GM19463 (cell line): ENCODE results near the gene ACP6.

Source experiments
- ATAC-seq: cut with Tn5 transposase; IDR thresholded peaks from one replicate; pipeline ENCODE4 v1.9.1; 2021; ENCODE audit warnings: mild to moderate bottlenecking, moderate library complexity; ENCODE audit not compliant: unreplicated experiment

ACP6 gene

DNA sequence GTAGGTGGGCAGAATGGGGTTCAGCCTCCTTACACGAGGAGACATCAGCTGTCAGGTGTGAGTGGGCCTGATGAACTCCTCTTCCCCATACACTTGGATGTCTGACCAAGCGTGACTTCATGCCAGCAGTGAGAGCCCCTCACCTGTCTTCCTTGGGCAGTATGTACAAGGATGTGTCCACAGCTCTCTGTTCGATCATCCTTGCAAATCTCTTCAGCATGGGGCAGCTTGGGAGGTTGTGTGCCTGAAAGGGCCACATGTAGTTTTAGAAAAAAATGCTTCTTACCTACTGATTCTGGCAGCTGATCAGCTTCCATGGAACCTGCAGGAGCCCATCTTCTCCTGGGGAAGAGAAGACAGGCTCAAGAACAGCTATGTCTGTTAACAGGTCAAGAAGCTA is 18.0 kb downstream of the ACP6 start:
- no peak for ATAC-seq

GRCh38 chr1:147651466-147651865 is 18.9 kb downstream of the ACP6 start:
- no peak for ATAC-seq

DNA sequence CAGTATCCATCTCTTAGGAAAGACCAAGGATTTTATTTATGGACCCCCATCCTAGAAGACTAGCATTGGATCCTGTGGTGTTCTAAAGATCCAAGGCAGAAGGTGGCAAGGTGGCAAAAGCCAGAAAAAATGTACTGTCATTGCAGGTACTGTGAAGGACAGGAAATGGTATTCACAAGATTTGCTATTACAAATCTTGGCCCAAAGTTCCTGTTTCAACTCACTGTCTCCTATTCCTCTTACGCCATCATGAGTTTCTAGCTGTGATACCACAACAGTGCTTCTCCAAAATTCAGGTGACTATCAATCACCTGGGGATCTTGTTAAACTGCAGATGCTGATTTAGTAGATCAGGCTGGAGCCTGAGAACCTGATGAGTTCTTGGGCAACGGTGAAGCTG is 21.4 kb downstream of the ACP6 start:
- no peak for ATAC-seq

DNA sequence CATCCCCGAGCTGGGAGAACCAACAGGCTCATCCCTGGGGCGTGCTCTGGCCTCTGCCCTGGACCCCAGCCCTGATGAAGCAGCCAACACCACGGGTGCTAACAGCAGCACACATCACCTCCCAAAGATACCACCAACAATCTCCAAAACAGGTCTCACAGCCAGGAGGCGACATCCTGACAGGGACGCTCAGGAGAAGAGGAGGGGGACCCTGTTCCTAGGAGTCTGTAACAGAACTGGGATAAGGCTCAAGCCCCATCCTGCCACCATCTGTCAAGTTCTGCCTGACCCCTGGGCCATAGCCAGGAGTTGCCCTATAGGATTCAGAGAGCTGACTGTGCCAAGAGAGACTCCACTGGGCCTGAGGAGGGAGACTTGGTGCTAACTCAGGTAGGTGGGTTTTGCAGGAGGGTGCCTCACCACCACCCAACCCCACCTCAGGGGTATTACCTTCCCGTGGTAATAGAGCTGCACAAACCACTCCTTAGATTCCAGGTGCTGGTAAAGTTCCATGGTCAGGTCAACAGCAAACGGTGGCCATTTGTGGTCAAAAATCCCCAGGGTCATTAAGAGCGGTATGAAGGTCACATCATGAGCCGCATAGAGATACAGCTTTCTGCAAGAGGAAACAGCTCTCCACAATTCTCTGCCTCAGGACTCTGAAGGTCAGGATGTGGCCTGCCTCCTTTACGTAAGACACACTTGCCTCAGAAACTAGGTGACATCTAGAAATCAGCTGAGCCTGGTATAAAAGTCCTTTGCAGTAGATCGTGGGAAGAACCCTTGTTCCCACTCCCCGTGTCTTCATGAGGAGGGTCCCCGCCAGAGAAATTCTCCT is 22.3 kb downstream of the ACP6 start:
- ATAC-seq, result peak; percentile 57

- ATAC-seq, result no peak
Measured at GRCh38 chr1:147643974-147644373, 26.4 kb downstream of the ACP6 start.

DNA sequence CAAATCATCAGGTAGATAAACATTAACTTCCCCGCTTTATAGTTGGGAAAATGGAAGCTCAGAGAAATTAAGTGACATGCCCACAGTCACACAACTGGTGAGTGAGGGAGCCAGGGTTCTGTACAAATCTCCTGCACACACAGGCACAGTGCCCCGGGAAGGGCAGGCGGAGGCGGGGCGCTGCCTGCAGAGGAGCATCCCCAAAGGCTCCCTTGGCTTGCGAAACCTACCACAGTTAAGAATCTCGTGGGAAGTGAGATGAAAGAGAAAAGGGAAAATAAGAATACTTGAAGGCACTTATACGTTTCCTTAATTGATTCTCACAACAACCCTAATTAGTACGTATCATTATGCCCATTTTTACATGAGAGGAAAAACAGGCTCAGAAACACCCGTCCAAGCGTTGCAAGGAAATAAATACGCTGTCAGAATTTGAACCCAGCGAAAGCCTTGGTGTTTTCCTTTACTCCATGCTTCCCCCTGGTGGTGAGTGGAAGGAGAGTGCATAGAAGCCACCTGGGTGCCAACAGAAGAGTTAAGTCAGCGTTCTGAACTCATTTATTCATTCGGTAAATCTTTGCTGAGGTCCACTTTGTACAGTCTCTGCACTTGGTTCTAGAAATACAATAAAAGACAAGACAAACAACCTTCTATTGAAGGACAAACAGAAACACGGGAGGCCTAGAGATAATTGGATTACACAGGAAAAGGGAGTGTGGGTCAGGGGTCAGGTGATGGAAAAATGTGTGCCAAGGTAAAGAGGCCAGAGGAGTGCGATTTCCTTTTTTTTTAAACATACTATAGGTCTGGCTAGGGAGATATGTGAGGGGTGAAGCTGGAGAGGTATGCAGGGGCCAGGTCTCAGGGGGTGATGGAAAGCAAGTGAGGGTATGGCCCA is 28.4 kb downstream of the ACP6 start:
- peak; percentile 44 for ATAC-seq

DNA sequence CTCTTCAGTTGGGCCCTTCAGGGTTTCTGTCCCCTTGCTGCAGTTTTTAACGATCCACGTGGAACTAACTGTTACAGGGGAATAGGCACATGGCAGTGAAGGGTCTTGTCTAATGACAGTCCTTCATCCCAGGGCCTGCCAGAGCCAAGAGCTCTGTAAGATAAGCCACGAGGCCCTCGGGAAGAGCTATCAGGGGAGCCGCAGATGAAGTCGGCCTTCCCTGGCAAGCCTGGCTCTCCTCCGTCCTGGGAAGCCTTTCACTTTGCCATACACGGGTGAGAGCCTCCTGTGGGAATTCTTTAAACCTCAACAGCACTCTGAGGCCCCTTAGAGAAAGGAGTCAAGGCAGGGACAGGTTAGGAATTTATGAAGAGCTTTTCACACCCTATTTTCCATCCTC is 29.0 kb downstream of the ACP6 start:
- no peak for ATAC-seq

- peak; percentile 98 for ATAC-seq
Measured at GRCh38 chr1:147640553-147641165, 29.7 kb downstream of the ACP6 start.

DNA sequence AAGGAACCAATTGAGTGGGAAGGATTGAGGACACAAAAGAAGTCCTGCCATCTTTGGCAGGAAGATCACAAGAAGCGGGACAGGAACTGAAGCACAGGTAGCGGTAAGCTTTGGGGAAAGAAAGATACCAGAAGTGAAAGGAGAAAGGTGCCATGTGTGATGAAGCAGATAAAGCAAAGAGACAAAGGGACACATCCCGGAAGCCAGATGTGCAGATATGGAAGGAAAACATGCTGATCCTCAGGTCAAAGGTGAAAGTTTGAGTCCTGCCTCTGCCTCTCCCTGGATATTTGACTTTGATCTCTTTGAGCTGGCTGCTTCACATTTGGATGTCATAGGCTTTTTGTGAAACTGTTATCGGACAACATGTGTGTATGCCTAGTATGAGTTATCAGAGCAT is 34.0 kb downstream of the ACP6 start:
- no peak for ATAC-seq

DNA sequence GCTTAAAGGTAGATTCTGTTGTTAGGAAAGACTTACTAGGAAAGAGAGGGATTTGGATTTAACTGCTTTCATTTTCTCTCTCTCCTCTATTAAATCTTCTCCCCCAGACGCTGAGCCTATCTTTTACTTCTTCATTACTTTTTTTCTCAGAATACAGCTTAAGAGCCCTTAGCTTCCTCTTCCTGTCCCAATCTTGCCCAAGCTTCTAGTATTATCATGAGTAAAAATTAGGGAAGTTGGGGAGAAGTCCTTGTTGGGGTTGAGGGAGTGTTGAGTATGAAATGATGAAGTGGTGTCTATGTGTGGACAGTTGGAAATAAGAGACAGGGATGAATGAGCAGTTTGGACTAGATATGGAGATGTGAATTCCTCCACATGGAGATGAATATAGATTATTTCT is 35.0 kb downstream of the ACP6 start:
- no peak for ATAC-seq

GRCh38 chr1:147634645-147635044 is 35.7 kb downstream of the ACP6 start:
- no peak for ATAC-seq

DNA sequence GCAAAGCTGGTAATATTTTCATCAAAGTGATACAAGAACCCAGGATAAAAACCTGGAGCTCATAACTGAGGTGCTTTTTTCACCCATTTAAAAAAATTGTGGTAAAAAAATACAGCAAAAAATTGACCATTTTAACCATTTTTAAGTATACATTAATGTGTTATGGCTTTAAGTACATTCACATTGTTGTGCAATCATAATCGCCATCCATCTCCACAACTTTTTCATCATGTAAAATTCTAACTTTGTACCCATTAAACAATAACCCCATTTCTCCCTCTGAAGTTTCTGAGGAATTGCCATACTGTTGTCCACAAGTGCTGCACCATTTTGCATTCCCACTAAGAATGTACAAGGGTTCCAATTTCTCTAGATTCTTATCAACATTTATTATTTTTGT is 36.6 kb downstream of the ACP6 start:
- no peak for ATAC-seq

DNA sequence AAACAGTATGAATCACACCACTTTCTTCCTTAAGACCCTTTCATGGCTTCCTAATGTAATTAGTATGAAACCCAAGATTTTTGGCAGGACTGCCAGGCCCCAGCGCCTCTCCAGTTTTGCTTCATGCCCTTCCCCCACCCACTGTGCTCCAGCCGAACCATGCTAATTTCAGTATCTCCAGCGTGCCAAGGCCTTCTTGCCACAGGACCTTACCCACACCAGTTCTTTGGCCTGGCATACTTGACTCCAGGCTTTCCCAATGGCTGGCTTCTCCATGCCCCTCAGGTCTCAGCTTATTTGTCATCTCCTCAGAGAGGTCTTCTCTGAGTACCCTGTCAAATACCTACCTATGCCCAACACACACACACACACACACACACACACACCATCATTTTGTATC is 38.5 kb downstream of the ACP6 start:
- ATAC-seq, result no peak

GRCh38 chr1:147630447-147630846 is 39.9 kb downstream of the ACP6 start:
- no peak for ATAC-seq

- no peak for ATAC-seq
Measured at GRCh38 chr1:147630022-147630421, 40.3 kb downstream of the ACP6 start.

DNA sequence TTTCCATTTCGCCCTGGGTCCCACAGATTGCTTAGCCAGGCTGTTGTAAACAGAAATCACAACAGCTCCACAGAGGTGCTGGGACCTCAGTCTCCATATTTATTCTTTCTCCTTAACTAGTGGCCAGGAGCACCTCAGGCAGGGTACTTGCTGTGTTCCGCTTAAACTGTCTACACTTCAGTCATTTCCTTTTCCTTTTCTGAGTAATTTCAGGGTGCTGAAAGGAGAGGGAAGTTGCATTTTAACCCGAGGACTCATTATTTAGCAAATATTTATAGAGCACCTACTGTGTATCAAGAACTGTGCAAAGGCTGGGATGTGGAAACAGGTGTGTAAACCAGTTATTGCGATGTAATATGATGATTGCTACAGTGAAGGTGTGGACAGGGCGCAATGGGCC is 41.9 kb downstream of the ACP6 start:
- no peak for ATAC-seq

DNA sequence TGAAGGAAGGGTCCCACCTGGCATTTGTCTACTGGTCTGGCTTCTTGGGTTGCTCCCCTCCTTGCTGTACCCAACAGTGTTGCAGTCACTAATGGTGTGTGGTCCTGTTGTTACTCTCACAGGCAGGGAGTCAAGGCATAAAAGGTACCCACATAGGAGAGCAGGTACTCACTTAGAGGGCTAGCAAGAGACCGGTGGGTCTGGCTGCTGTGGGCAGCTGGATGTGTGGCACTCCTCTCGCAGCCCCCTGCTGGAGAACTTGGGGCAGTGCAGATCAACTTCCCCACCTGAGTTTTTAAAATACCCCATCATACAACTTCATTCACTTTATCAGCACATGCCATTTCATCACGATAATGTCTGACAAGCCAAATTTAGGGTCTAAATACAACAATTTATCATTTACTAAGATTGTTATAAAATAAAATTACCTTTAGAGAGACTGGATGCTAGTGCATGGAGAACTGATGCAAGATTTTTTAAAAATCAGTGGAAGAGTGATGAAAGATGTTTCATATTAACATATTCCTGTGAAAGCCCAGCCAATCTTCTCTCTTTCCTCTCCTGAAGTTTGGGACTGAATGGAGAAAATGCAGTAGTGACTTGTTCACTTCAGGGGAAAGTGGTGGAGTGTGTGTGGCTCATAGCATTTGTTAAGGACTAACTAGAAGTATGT is 42.8 kb downstream of the ACP6 start:
- ATAC-seq, result peak; percentile 58

GRCh38 chr1:147626739-147627138 is 43.6 kb downstream of the ACP6 start:
- ATAC-seq, result no peak

- ATAC-seq, result no peak
Measured at GRCh38 chr1:147626291-147626690, 44.0 kb downstream of the ACP6 start.

DNA sequence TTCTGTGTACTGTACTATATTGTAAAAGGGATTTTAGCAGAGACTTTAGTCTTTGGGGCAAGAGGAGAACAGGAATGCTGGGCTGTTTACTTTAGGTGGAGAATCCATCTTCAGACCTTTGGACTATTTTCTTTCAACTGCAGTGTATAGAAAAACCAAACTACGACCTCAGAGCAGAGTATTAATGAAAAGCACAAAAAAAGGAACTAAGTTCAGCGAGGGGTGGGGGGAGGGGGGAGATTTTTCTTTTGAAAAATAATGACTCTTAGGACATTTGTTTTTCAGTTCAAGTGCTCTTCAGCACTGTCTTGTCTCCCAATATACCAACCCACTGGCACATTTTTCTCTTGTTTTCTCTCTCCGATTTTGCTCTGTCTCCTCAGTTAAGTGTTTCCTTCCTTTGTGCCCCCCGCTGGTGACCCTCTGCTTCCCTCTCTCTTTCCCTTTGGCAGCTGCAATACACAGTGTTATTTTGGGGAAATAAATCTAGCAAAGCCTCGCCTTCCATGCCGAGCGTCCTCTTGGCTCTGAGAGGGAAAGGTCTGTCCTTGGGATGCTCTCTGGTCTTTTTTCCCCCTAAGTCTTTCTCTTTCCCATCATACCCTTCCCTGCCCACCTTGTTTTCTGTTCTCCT is 44.8 kb downstream of the ACP6 start:
- ATAC-seq, result no peak

GRCh38 chr1:147624529-147624928 is 45.8 kb downstream of the ACP6 start:
- ATAC-seq, result no peak
